Karpas-422 (cell line): Measurements from ENCODE around the gene MOCOS. TPM values are rescaled to one million over a fixed set of nuclear protein-coding genes. Genes with fewer than 3 reads are reported as not detected.
A peak's percentile ranks its signal among the peaks of the same experiment; 100 is the strongest.
"Not testable (repeated sequence)": the region's sequence is repeated elsewhere in the genome, so short reads cannot be mapped to it uniquely, and the experiment has no call there.

ENCODE experiments used
- DNase-seq: peaks from one replicate; pipeline ENCODE4 v3.0.0-alpha.2; 2015
- H2AFZ ChIP-seq: fragments of 200-600 bp; sonication (generic); 2 replicates; pipeline ENCODE4 v1.6.1; 2014; ENCODE audit warnings: antibody characterized with exemption, low read length, mixed read lengths
- H3K27ac ChIP-seq: fragments of 200-600 bp; sonication (generic); 2 replicates; pipeline ENCODE4 v1.5.1; 2014; ENCODE audit warnings: mild to moderate bottlenecking, low read length, moderate library complexity
- H3K27me3 ChIP-seq: fragments of 200-600 bp; sonication (generic); 2 replicates; pipeline ENCODE4 v1.6.1; 2014; ENCODE audit warnings: low read length, mixed read lengths
- H3K36me3 ChIP-seq: fragments of 200-600 bp; sonication (generic); 2 replicates; pipeline ENCODE4 v1.6.1; 2014; ENCODE audit warnings: low read length, mixed read lengths; ENCODE audit not compliant: insufficient read depth
- H3K4me1 ChIP-seq: fragments of 200-600 bp; sonication (generic); 2 replicates; pipeline ENCODE4 v1.6.1; 2014; ENCODE audit warnings: mild to moderate bottlenecking, low read length, mixed read lengths
- H3K4me2 ChIP-seq: fragments of 200-600 bp; sonication (generic); 2 replicates; pipeline ENCODE4 v1.6.1; 2014; ENCODE audit warnings: low read length, low read depth, mild to moderate bottlenecking; ENCODE audit not compliant: poor library complexity, severe bottlenecking
- H3K4me3 ChIP-seq: fragments of 200-600 bp; sonication (generic); 2 replicates; pipeline ENCODE4 v1.5.1; 2014; ENCODE audit warnings: mild to moderate bottlenecking, antibody characterized with exemption, low read length, mixed read lengths
- H3K79me2 ChIP-seq: fragments of 200-600 bp; sonication (generic); 2 replicates; pipeline ENCODE4 v1.6.1; 2014; ENCODE audit warnings: mild to moderate bottlenecking, low read length, mixed read lengths
- H3K9ac ChIP-seq: fragments of 200-600 bp; sonication (generic); 2 replicates; pipeline ENCODE4 v1.6.0; 2014; ENCODE audit warnings: low read length
- H3K9me2 ChIP-seq: fragments of 200-600 bp; sonication (generic), shearing (Covaris generic); replicated peaks from 2 replicates; pipeline ENCODE4 v1.6.0; 2014; ENCODE audit warnings: mild to moderate bottlenecking, low read length, moderate library complexity; ENCODE audit not compliant: insufficient read depth
- H3K9me3 ChIP-seq: fragments of 300-700, 200-600 bp; sonication (generic); 2 replicates; pipeline ENCODE4 v1.6.1; 2014; ENCODE audit warnings: low read length, mixed read lengths
- H4K20me1 ChIP-seq: fragments of 200-600 bp; sonication (generic); 2 replicates; pipeline ENCODE4 v1.6.1; 2014; ENCODE audit warnings: mild to moderate bottlenecking, antibody characterized with exemption, low read length, low read depth; ENCODE audit not compliant: insufficient read depth
- total RNA-seq: library from RNA; depleted of rRNA; stranded (reverse); fragments of >200 nt; shearing (Covaris generic); gene quantifications from 2 replicates; pipeline ENCODE4 v1.2.3, GENCODE V29; 2014; ENCODE audit warnings: low replicate concordance

MOCOS gene
- total RNA-seq, 1 experiment from 2014 or later, result not detected

DNA sequence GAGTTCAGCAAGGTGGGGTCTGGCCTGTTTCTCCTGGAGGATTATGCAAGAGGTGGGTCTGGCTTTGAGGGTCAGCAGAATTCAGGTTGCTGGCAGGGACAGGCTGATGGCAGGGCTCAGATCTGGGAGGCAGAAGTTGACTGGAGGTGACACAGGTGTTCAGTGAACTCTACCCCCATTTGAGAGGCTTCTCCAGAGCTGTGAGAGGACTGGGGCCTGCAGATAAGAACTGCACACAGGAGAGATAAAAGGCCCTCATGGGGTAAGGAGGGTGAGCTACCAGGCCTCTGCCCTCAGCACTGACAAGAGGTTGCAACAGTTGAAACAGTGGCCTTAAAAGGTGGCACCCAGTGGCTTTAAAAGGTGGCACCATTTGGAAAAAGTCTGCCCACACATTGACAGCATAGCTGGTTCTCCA is 13.1 kb downstream of the MOCOS start:
- Histone ChIP-seq H3K4me1 (no peaks in the 10 kb centered on the region), H3K9me3 (no peaks in the 10 kb centered on the region), H3K4me3 (no peak overlapping the region), H3K36me3 (no peaks in the 10 kb centered on the region), H3K27ac (no peak overlapping the region), H3K9me2 (no peaks in the 10 kb centered on the region), H3K9ac (no peak overlapping the region), H3K4me2 (no peak overlapping the region), H3K27me3 (no peaks in the 10 kb centered on the region), H4K20me1 (no peaks in the 10 kb centered on the region), H3K79me2 (no peaks in the 10 kb centered on the region), H2AFZ (no peak overlapping the region)
- no peak for DNase-seq

DNA sequence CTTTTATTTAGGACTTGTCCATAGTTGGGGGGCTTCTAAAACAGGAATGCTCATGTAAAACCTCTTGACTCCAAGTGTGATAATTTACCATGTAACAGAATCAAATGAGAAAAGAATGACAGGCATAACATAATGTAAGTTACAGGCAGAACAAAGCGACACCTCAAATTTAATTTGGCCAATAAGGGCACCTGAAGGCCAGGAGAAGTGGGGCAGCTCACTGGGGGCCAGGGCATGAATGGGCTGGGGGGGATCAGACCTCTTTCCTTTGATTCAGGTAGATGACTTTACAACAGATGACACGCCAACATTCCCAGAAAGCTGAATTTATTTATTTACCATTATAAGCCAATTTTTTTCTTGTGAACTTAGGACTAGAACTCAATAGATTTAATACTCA is 14.5 kb downstream of the MOCOS start:
- no peak overlapping the region for H3K27ac ChIP-seq
- no peak overlapping the region for H2AFZ ChIP-seq
- no peaks in the 10 kb centered on the region for H3K36me3 ChIP-seq
- H4K20me1 ChIP-seq, result no peaks in the 10 kb centered on the region
- H3K4me3 ChIP-seq, result no peak overlapping the region
- DNase-seq, result no peak
- H3K27me3 ChIP-seq, result no peaks in the 10 kb centered on the region
- no peak overlapping the region for H3K9ac ChIP-seq
- no peak overlapping the region for H3K4me2 ChIP-seq
- H3K4me1 ChIP-seq, result no peaks in the 10 kb centered on the region; the same call in 1 of the 2 replicates
- no peaks in the 10 kb centered on the region for H3K9me2 ChIP-seq
- no peaks in the 10 kb centered on the region for H3K9me3 ChIP-seq
- H3K79me2 ChIP-seq, result no peaks in the 10 kb centered on the region

DNA sequence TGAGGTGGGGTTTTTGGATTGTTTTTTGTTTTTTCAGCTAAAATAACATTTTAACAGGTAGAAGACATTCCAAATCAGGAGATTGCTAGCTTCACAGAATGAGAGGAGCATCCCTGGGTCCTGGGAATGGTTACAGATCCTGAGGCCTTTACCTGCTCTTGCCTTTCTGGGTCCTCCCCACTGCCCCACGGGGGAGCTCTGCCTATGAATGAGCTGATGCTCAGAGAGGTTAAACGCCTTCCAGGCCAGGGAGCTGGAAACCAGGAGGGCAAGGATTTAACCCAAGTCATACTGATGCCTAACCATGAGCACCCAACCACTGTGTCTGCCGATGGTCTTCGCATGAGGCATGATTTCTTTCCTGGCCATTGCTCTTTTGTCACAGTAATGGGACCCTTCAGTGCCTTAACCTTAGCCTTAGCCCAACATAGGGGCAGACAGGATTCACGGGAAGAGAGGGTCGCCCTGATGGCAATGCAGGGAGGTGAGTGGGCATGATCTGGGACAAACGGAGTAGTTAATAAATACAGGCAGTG is 16.1 kb downstream of the MOCOS start:
- Histone ChIP-seq H2AFZ (no peak overlapping the region), H3K36me3 (no peaks in the 10 kb centered on the region), H3K79me2 (no peaks in the 10 kb centered on the region), H3K9me2 (no peaks in the 10 kb centered on the region), H4K20me1 (no peaks in the 10 kb centered on the region), H3K27me3 (no peaks in the 10 kb centered on the region), H3K4me1 (peaks cover 10% of the 10 kb centered on the region), H3K27ac (no peak overlapping the region), H3K4me3 (no peak overlapping the region), H3K9ac (no peak overlapping the region), H3K9me3 (no peaks in the 10 kb centered on the region), H3K4me2 (no peak overlapping the region)
- no peak for DNase-seq

DNA sequence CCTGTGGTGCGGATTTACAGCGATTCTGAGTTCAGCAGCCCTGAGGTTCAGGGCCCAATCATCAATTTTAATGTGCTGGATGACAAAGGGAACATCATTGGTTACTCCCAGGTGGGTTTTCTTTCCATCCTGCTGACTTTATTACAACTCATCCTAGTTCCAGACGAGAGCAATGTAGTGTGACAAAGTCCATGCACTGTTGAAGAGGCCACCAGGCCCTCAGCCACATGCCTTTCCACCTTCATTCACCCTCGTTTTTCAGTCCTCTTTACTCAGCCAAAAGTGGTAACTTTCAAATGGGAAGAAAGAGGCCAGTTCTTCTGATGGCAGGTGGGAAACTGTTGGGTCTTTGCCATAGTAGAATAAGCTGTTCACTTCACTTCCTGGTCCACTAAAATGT is 17.9 kb downstream of the MOCOS start:
- Histone ChIP-seq H3K9me2 (no peaks in the 10 kb centered on the region), H3K79me2 (no peaks in the 10 kb centered on the region), H2AFZ (no peak overlapping the region), H3K4me2 (no peak overlapping the region), H3K4me1 (peaks cover 10% of the 10 kb centered on the region), H3K9ac (no peak overlapping the region), H3K27me3 (no peaks in the 10 kb centered on the region), H3K4me3 (no peak overlapping the region), H3K36me3 (no peaks in the 10 kb centered on the region), H4K20me1 (no peaks in the 10 kb centered on the region), H3K27ac (no peak overlapping the region), H3K9me3 (no peaks in the 10 kb centered on the region)
- DNase-seq, result no peak

DNA sequence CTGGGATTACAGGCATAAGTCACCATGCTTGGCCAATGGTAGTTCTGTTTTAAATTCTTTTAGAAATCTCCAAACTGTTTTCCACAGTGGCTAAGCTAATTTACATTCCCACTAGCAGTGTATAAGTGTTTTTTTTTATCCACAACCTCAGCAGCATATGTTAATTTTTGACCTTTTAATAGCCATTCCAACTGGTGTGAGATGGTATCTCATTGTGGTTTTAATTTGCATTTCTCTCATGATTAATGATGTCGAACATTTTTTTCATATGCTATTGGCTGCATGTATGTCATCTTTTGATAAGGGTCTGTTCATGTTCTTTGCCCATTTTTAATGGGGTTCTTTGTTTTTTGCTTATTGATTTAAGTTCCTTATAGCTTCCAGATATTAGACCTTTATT is 20.0 kb downstream of the MOCOS start:
- Histone ChIP-seq H3K27ac (no peak overlapping the region), H3K79me2 (no peaks in the 10 kb centered on the region), H3K4me3 (no peak overlapping the region), H3K9me3 (no peaks in the 10 kb centered on the region), H3K36me3 (no peaks in the 10 kb centered on the region), H3K9me2 (no peaks in the 10 kb centered on the region), H3K4me1 (peaks cover 10% of the 10 kb centered on the region), H3K27me3 (no peaks in the 10 kb centered on the region), H3K9ac (no peak overlapping the region), H4K20me1 (no peaks in the 10 kb centered on the region), H3K4me2 (peak overlapping the region; percentile 23), H2AFZ (no peak overlapping the region)
- peak; percentile 66 for DNase-seq

DNA sequence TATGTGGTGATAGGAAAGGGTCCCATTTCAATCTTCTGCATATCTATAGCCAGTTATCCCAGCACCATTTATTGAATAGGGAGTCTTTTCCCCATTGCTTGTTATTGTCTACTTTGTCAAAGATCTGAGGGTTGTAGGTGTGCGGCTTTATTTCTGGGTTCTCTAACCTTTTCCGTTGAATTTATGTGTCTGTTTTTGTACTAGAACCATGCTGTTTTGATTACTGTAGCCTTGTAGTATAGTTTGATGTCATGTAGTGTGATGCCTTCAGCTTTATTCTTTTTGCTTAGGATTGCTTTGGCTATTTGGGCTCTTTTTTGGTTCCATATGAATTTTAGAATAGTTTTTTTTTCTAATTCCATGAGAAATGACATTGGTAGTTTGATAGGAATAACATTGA is 20.7 kb downstream of the MOCOS start:
- H3K9me3 ChIP-seq, H3K36me3 ChIP-seq, H3K27ac ChIP-seq, H3K4me1 ChIP-seq, H3K9ac ChIP-seq, H3K9me2 ChIP-seq, H3K79me2 ChIP-seq, DNase-seq, H3K27me3 ChIP-seq, H2AFZ ChIP-seq, H3K4me3 ChIP-seq, H4K20me1 ChIP-seq, H3K4me2 ChIP-seq: not testable (repeated sequence)

DNA sequence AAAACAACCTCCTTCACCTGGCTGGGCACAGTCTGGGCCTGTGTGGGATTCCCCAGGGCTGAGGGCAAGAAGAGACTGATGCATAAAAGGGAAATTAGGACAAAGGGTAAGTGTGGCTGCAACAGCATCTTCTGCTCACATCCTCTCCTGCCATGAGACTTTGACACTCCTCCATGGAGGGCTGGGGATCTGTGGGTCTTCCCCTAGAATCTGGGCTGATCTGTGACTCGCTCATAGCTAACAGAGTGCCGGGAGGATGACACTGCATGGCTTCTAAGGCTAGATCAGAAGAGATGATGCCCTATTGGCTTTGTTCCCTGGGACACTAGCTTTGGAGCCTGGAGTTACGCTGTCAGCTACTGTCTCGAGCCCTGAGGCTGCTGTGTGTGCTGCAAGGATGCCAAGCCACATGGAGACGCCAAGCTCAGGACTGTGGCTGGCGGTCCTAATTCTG is 24.3 kb downstream of the MOCOS start:
- no peaks in the 10 kb centered on the region for H3K9me2 ChIP-seq
- H2AFZ ChIP-seq, result no peak overlapping the region
- no peak for DNase-seq
- no peak overlapping the region for H3K4me2 ChIP-seq
- H4K20me1 ChIP-seq, result no peaks in the 10 kb centered on the region
- no peaks in the 10 kb centered on the region for H3K9me3 ChIP-seq
- no peak overlapping the region for H3K27ac ChIP-seq
- H3K79me2 ChIP-seq, result no peaks in the 10 kb centered on the region
- H3K4me3 ChIP-seq, result no peak overlapping the region
- H3K9ac ChIP-seq, result no peak overlapping the region
- H3K36me3 ChIP-seq, result no peaks in the 10 kb centered on the region
- no peaks in the 10 kb centered on the region for H3K27me3 ChIP-seq
- peaks cover 10% of the 10 kb centered on the region for H3K4me1 ChIP-seq

DNA sequence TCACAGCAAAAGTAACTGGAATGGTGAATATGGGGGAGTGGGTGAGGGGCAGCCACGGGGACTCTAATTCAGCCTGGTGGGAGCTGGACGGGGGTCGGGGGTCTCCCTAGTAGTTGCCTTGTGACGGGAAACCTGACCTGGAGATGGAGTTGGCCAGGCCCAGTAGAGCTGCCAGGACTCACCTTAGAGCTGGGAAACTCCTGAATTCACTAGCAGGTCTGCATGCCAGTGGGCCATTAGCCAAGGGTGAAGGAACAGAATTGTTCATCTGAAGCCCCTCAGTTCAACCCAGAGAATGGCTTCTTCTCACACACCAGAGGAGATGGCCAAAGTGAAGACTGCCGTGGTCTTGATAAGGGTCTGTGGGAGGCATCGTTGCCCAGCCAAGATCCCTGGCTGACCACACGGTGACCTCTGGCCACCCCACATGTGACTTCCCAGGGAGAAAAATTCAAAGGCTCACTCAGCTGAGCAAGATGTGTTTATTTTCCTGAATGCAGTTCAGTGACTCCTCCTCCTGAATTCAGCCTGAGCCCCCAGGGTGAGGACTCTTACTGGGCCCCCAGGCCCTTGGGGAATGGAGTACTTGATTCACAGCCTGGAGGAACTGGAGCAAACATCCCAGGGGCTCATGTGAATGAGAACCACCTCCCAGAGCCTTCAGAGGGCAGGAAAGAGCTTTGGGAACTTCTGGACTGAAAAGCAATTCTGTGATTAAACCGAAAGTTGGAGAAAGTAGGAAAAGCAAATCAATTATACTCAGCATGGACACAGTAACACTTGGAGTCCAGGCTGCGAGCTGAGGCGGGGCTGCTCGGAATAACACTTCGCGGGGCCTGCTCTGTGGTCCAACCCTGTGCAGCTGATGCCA is 25.2 kb downstream of the MOCOS start:
- Histone ChIP-seq H3K9me2 (no peaks in the 10 kb centered on the region), H3K27ac (no peak overlapping the region), H2AFZ (no peak overlapping the region), H3K9me3 (no peaks in the 10 kb centered on the region), H3K9ac (no peak overlapping the region), H3K27me3 (no peaks in the 10 kb centered on the region), H3K36me3 (no peaks in the 10 kb centered on the region), H3K4me2 (no peak overlapping the region), H4K20me1 (no peaks in the 10 kb centered on the region), H3K79me2 (no peaks in the 10 kb centered on the region), H3K4me3 (no peak overlapping the region), H3K4me1 (peaks cover 2% of the 10 kb centered on the region; the same call in 1 of the 2 replicates)
- no peak for DNase-seq
